ENCODE results near the gene TIMELESS.

TIMELESS gene

GRCh38 chr12:56431288-56431687 lies 17.9 kb downstream of the TIMELESS start:
- no peak overlapping the region for H3K4me3 ChIP-seq (ENCODE audit: low read depth, low read length)
- TF ChIP-seq CTCF (IDR thresholded peaks at IDR 0.05; ENCODE audit: low read depth, low read length), result no peak

- H3K4me3 ChIP-seq (ENCODE audit: low read depth, low read length), result no peak overlapping the region
- TF ChIP-seq CTCF (IDR thresholded peaks at IDR 0.05; ENCODE audit: low read depth, low read length), result no peak
Observed at GRCh38 chr12:56425940-56426438, 23.2 kb downstream of the TIMELESS start.

- no peak overlapping the region for H3K4me3 ChIP-seq (ENCODE audit: low read depth, low read length)
- TF ChIP-seq CTCF (IDR thresholded peaks at IDR 0.05; ENCODE audit: low read depth, low read length), result no peak
Observed at GRCh38 chr12:56425193-56425592, 24.0 kb downstream of the TIMELESS start.

GRCh38 chr12:56420411-56420810 lies 28.8 kb downstream of the TIMELESS start:
- TF ChIP-seq CTCF (IDR thresholded peaks at IDR 0.05; ENCODE audit: low read depth, low read length), result no peak
- H3K4me3 ChIP-seq (ENCODE audit: low read depth, low read length), result no peak overlapping the region

- TF ChIP-seq CTCF (IDR thresholded peaks at IDR 0.05; ENCODE audit: low read depth, low read length), result no peak
Observed at GRCh38 chr12:56417739-56418138, 31.5 kb downstream of the TIMELESS start.

GRCh38 chr12:56414401-56414800 lies 34.8 kb downstream of the TIMELESS start:
- TF ChIP-seq CTCF (IDR thresholded peaks at IDR 0.05; ENCODE audit: low read depth, low read length), result no peak
- no peak overlapping the region for H3K4me3 ChIP-seq (ENCODE audit: low read depth, low read length)

More at GRCh38 chr12:56417739-56418138, 31.5 kb downstream of the TIMELESS start:
- no peak overlapping the region for H3K4me3 ChIP-seq (ENCODE audit: low read depth, low read length)

- H3K4me3 ChIP-seq (ENCODE audit: low read depth, low read length), result no peak overlapping the region
- TF ChIP-seq CTCF (IDR thresholded peaks at IDR 0.05; ENCODE audit: low read depth, low read length), result no peak
Observed at GRCh38 chr12:56413392-56413791, 35.8 kb downstream of the TIMELESS start.
